Neural cell (in vitro differentiated cells): ENCODE results near the gene GUCY1A2. TPM values are rescaled to one million over a fixed set of nuclear protein-coding genes. Genes with fewer than 3 reads are reported as not detected.

Experiments
- H2AFZ ChIP-seq: fragments of 200-600, 300-800 bp; sonication (generic), shearing (Covaris generic); 2 replicates; pipeline ENCODE4 v1.6.0; 2014; ENCODE audit warnings: low read depth, mild to moderate bottlenecking, antibody characterized with exemption, low read length, moderate library complexity
- H3F3A ChIP-seq: fragments of 200-600 bp; shearing (Covaris generic); 2 replicates; pipeline ENCODE4 v1.6.1; 2016; ENCODE audit warnings: mild to moderate bottlenecking, moderate library complexity, mixed read lengths, antibody characterized with exemption, low read length; ENCODE audit not compliant: insufficient read depth, poor library complexity, severe bottlenecking
- H3K27ac ChIP-seq: fragments of 200-600, 300-800 bp; sonication (generic), shearing (Covaris generic); 2 replicates; pipeline ENCODE4 v1.5.1; 2014; ENCODE audit warnings: mild to moderate bottlenecking, low read length, moderate library complexity
- H3K27me3 ChIP-seq: fragments of 300-800, 200-600 bp; sonication (generic), shearing (Covaris generic); 2 replicates; pipeline ENCODE4 v1.6.0; 2014; ENCODE audit warnings: mild to moderate bottlenecking, low read depth, low read length, moderate library complexity; ENCODE audit not compliant: insufficient read depth
- H3K36me3 ChIP-seq: fragments of 300-800, 200-600 bp; sonication (generic), shearing (Covaris generic); 2 replicates; pipeline ENCODE4 v1.5.1; 2014; ENCODE audit warnings: mild to moderate bottlenecking, antibody characterized with exemption, low read length, moderate library complexity; ENCODE audit not compliant: insufficient read depth
- H3K4me2 ChIP-seq: fragments of 300-800, 200-600 bp; sonication (generic), shearing (Covaris generic); 2 replicates; pipeline ENCODE4 v1.6.0; 2014; ENCODE audit warnings: mild to moderate bottlenecking, low read length
- H3K4me3 ChIP-seq: fragments of 300-800, 200-600 bp; sonication (generic), shearing (Covaris generic); 2 replicates; pipeline ENCODE4 v1.5.1; 2014; ENCODE audit warnings: mild to moderate bottlenecking, low read length, moderate library complexity
- H3K79me2 ChIP-seq: fragments of 200-600 bp; shearing (Covaris generic); replicated peaks from 2 replicates; pipeline ENCODE4 v1.6.0; 2014; ENCODE audit warnings: mild to moderate bottlenecking, low read length, moderate library complexity; ENCODE audit not compliant: insufficient read depth
- H3K9ac ChIP-seq: fragments of 300-800, 200-600 bp; sonication (generic), shearing (Covaris generic); 2 replicates; pipeline ENCODE4 v1.6.1; 2016; ENCODE audit warnings: mild to moderate bottlenecking, low read length, mixed read lengths
- H3K9me2 ChIP-seq: fragments of 200-600 bp; shearing (Covaris generic); 2 replicates; pipeline ENCODE4 v1.6.1; 2016; ENCODE audit warnings: mild to moderate bottlenecking, low read length, mixed read lengths; ENCODE audit not compliant: insufficient read depth
- H3K9me3 ChIP-seq: fragments of 200-600, 300-800 bp; sonication (generic), shearing (Covaris generic); 2 replicates; pipeline ENCODE4 v1.6.1; 2016; ENCODE audit warnings: mild to moderate bottlenecking, mixed run types, low read length, moderate library complexity, mixed read lengths
- H4K20me1 ChIP-seq: fragments of 200-600 bp; shearing (Covaris generic); 2 replicates; pipeline ENCODE4 v1.6.1; 2016; ENCODE audit warnings: mild to moderate bottlenecking, mixed run types; ENCODE audit not compliant: insufficient read depth
- CTCF ChIP-seq: fragments of 450-650 bp; IDR thresholded peaks from 2 replicates; pipeline ENCODE4 v1.5.1; 2014; ENCODE audit warnings: antibody characterized with exemption, mild to moderate bottlenecking, moderate library complexity; ENCODE audit not compliant: poor library complexity, severe bottlenecking
- EP300 ChIP-seq: fragments of 450-650 bp; conservative IDR thresholded peaks from 2 replicates; pipeline ENCODE4 v1.6.1; 2014; ENCODE audit warnings: antibody characterized with exemption, mild to moderate bottlenecking, moderate library complexity; ENCODE audit not compliant: poor library complexity, severe bottlenecking
- EZH2 ChIP-seq: fragments of 200-600, 300-800 bp; shearing (Covaris generic), sonication (generic); IDR thresholded peaks from 2 replicates; pipeline ENCODE4 v1.6.1; 2014; ENCODE audit warnings: antibody characterized with exemption, low read length, borderline replicate concordance, mild to moderate bottlenecking; ENCODE audit not compliant: insufficient read depth, poor library complexity, severe bottlenecking
- MXI1 ChIP-seq: fragments of 450-650 bp; conservative IDR thresholded peaks from 2 replicates; pipeline ENCODE4 v1.6.1; 2014; ENCODE audit warnings: antibody characterized with exemption, mild to moderate bottlenecking; ENCODE audit not compliant: poor library complexity, severe bottlenecking
- POLR2AphosphoS5 ChIP-seq: IDR thresholded peaks from 2 replicates; pipeline ENCODE4 v1.6.1; 2012
- RAD21 ChIP-seq: fragments of 450-650 bp; conservative IDR thresholded peaks from 2 replicates; pipeline ENCODE4 v1.6.1; 2014; ENCODE audit warnings: antibody characterized with exemption, mild to moderate bottlenecking, moderate library complexity
- REST ChIP-seq: IDR thresholded peaks from 2 replicates; pipeline ENCODE4 v1.6.1; 2012; ENCODE audit warnings: borderline replicate concordance
- SMC3 ChIP-seq: fragments of 450-650 bp; conservative IDR thresholded peaks from 2 replicates; pipeline ENCODE4 v1.6.1; 2014; ENCODE audit warnings: antibody characterized with exemption, mild to moderate bottlenecking, moderate library complexity; ENCODE audit not compliant: poor library complexity
- TAF1 ChIP-seq: IDR thresholded peaks from 2 replicates; pipeline ENCODE4 v1.6.1; 2012; ENCODE audit warnings: low read depth
- polyA plus RNA-seq: library from polyadenylated mRNA; depleted of rRNA; stranded (reverse); fragments of >200 nt; gene quantifications from 2 replicates; pipeline ENCODE4 v1.2.3, GENCODE V29; 2014

GUCY1A2 gene
- polyA plus RNA-seq, 1 donor from 2014 or later: 5.1 TPM

GRCh38 chr11:106632283-106632682 is 386.0 kb downstream of the GUCY1A2 start:
- Histone ChIP-seq H3K9me3 (no peaks in the 10 kb centered on the region), H3K4me2 (no peak overlapping the region), H3F3A (no peaks in the 10 kb centered on the region), H2AFZ (no peak overlapping the region), H3K4me3 (no peak overlapping the region), H3K36me3 (no peaks in the 10 kb centered on the region), H3K9ac (no peak overlapping the region), H4K20me1 (no peaks in the 10 kb centered on the region), H3K27ac (no peak overlapping the region), H3K9me2 (no peaks in the 10 kb centered on the region), H3K27me3 (no peaks in the 10 kb centered on the region), H3K79me2 (no peaks in the 10 kb centered on the region)
- no peak for TF ChIP-seq RAD21
- TF ChIP-seq POLR2AphosphoS5: peak; percentile 75
- TF ChIP-seq CTCF: no peak
- TF ChIP-seq TAF1: no peak
- peak; percentile 80 for TF ChIP-seq EP300

- no peak overlapping the region for H3K4me2 ChIP-seq
- no peaks in the 10 kb centered on the region for H3K9me3 ChIP-seq
- no peaks in the 10 kb centered on the region for H4K20me1 ChIP-seq
- H3K36me3 ChIP-seq: no peaks in the 10 kb centered on the region
- H3K27me3 ChIP-seq: no peaks in the 10 kb centered on the region
- H3K9me2 ChIP-seq: no peaks in the 10 kb centered on the region
- H3F3A ChIP-seq: no peaks in the 10 kb centered on the region
- no peak overlapping the region for H3K4me3 ChIP-seq
- no peak overlapping the region for H2AFZ ChIP-seq
- no peak for TF ChIP-seq REST
- TF ChIP-seq EP300: no peak
- no peak for TF ChIP-seq SMC3
- TF ChIP-seq POLR2AphosphoS5: no peak
- no peak for TF ChIP-seq TAF1
- no peak for TF ChIP-seq MXI1
- no peak for TF ChIP-seq EZH2
- TF ChIP-seq RAD21: no peak
- no peak for TF ChIP-seq CTCF
- no peak overlapping the region for H3K9ac ChIP-seq
- no peak overlapping the region for H3K27ac ChIP-seq
- no peaks in the 10 kb centered on the region for H3K79me2 ChIP-seq
These were observed 390.6 kb downstream of the GUCY1A2 start for GRCh38 chr11:106627694-106628093.
